Measurements from ENCODE around the gene RNF166. TPM values are rescaled to one million over a fixed set of nuclear protein-coding genes. Genes with fewer than 3 reads are reported as not detected.
A peak's percentile ranks its signal among the peaks of the same experiment; 100 is the strongest.

The RNF166 gene
- total and polyA plus RNA-seq, 7 donors: 10.1 to 22.9 (median 14.1) TPM

GRCh38 chr16:88725609-88726407, 19.6 kb upstream of the RNF166 start:
- Histone ChIP-seq H3K4me1 (no peaks in the 10 kb centered on the region), H3K36me3 (ENCODE audit: insufficient read depth in 1 of 2, low read depth in 1 of 2) (peaks cover 0 to 49% of the 10 kb centered on the region in 2 donors), H3K9me3 (no peaks in the 10 kb centered on the region), H3K27ac (no peak overlapping the region), H3K27me3 (ENCODE audit: insufficient read depth in 3 of 3, low read length in 2 of 3) (peaks cover 0 to 4% (median 2%) of the 10 kb centered on the region in 3 donors), H3K4me3 (no peak overlapping the region)
- no peak for TF ChIP-seq CTCF (IDR thresholded peaks at IDR 0.05)
- DNase-seq: no peak
- WGBS, 3 donors: 72 to 77% (median 73%) methylated on average over 29 to 32 of the region's 32 CpGs
- intact Hi-C loops (cut with DNase I): no loop called here
- ATAC-seq: peak in 3 of 4 donors; percentile 11 to 24 (median 19)

- no peaks in the 10 kb centered on the region for H3K4me1 ChIP-seq
- DNase-seq (no peak), ATAC-seq (peak in 3 of 4 donors; percentile 17 to 28 (median 26))
- no peaks in the 10 kb centered on the region for H3K9me3 ChIP-seq
- intact Hi-C loops (cut with DNase I): no loop called here
- H3K4me3 ChIP-seq: no peak overlapping the region
- no peak for TF ChIP-seq CTCF (IDR thresholded peaks at IDR 0.05)
- peaks cover 0 to 4% (median 2%) of the 10 kb centered on the region in 3 donors for H3K27me3 ChIP-seq (ENCODE audit: insufficient read depth in 3 of 3, low read length in 2 of 3)
- 82 to 86% (median 85%) methylated on average over 28 to 31 of the region's 31 CpGs for WGBS, 3 donors
- no peak overlapping the region for H3K27ac ChIP-seq
- H3K36me3 ChIP-seq (ENCODE audit: insufficient read depth in 1 of 2, low read depth in 1 of 2): peaks cover 0 to 54% of the 10 kb centered on the region in 2 donors
Measured at GRCh38 chr16:88724855-88725555, 18.8 kb upstream of the RNF166 start.

GRCh38 chr16:88723911-88724310, 17.7 kb upstream of the RNF166 start:
- 89 to 95% (median 92%) methylated on average over 15 to 17 of the region's 17 CpGs for WGBS, 3 donors
- Histone ChIP-seq H3K27me3 (ENCODE audit: insufficient read depth in 3 of 3, low read length in 2 of 3) (peaks cover 0 to 4% (median 2%) of the 10 kb centered on the region in 3 donors), H3K4me3 (no peak overlapping the region), H3K36me3 (ENCODE audit: insufficient read depth in 1 of 2, low read depth in 1 of 2) (peaks cover 0 to 60% of the 10 kb centered on the region in 2 donors), H3K9me3 (no peaks in the 10 kb centered on the region), H3K4me1 (no peaks in the 10 kb centered on the region), H3K27ac (no peak overlapping the region)
- intact Hi-C loops (cut with DNase I): no loop called here
- DNase-seq (no peak), ATAC-seq (no peak)
- TF ChIP-seq CTCF (IDR thresholded peaks at IDR 0.05): no peak

- Histone ChIP-seq H3K4me1 (no peaks in the 10 kb centered on the region), H3K36me3 (ENCODE audit: insufficient read depth in 1 of 2, low read depth in 1 of 2) (peaks cover 0 to 60% of the 10 kb centered on the region in 2 donors), H3K9me3 (no peaks in the 10 kb centered on the region), H3K27me3 (ENCODE audit: insufficient read depth in 3 of 3, low read length in 2 of 3) (peaks cover 0 to 4% (median 2%) of the 10 kb centered on the region in 3 donors), H3K4me3 (no peak overlapping the region), H3K27ac (no peak overlapping the region)
- intact Hi-C loops (cut with DNase I): no loop called here
- no peak for TF ChIP-seq CTCF (IDR thresholded peaks at IDR 0.05)
- WGBS, 3 donors: 83 to 88% (median 85%) methylated on average over 8 of the region's 8 CpGs
- no peak for ATAC-seq
- no peak for DNase-seq
Measured at GRCh38 chr16:88723507-88723887, 17.3 kb upstream of the RNF166 start.

All from psoas muscle (tissue), 8 donors.